Measurements from ENCODE around the gene PRKN.

Gene PRKN

DNA sequence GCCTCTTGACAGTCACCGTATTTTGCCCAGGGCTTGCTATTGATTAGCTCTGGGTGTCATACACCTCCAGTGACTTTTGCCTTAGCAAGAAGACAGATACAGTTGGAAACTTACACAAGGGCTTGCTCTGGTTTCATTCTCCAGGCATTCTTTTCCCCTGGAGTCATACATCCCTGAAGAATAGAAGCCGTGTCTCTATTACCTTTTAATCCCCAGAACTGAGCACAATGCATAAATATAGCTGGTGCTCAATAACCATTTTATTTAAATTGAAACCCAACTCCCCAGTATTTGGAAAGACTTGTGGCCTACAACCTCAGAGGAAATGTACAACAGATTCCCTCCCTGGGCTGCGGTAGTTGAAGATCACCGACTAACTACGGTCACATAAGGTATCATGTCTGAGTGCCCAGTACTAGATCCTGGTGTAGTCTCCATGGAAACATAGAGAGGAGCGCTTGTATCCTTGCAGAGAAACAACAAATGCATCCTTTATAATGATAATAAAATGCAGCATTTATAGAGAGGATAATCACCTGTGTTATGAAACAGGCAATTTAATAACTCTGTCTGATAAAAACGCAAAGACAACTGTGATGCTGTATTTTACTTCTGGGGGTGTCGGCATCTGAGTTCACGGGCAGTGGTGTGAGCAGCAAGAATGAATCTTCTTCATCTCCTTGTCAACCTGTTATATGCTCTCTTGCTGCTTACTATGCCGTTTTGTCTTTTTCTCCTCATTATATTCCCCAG is 1052.5 kb downstream of the PRKN start:
- H3K4me2 ChIP-seq (ENCODE audit: insufficient read depth, low read length) = no peak overlapping the region
- H3K27me3 ChIP-seq (ENCODE audit: insufficient read depth, low read length, poor library complexity) = no peaks in the 10 kb centered on the region
- no peaks in the 10 kb centered on the region for H3K9me3 ChIP-seq (ENCODE audit: insufficient read depth, low read length, severe bottlenecking)
- H4K20me1 ChIP-seq (ENCODE audit: insufficient read depth, low read length) = no peaks in the 10 kb centered on the region
- no peak overlapping the region for H2AFZ ChIP-seq (ENCODE audit: low read depth, low read length)
- H3K4me3 ChIP-seq (ENCODE audit: low read depth in 1 of 2, low read length in 2 of 2) = no peak overlapping the region
- no peak overlapping the region for H3K27ac ChIP-seq (ENCODE audit: low read length)
- H3K79me2 ChIP-seq (ENCODE audit: insufficient read depth, low read length) = no peaks in the 10 kb centered on the region
- no peak for DNase-seq
- ATAC-seq (ENCODE audit: insufficient read depth, low read depth) = no peak
- H3K4me1 ChIP-seq (ENCODE audit: insufficient read depth, low read length) = no peaks in the 10 kb centered on the region
- no peak overlapping the region for H3K9ac ChIP-seq (ENCODE audit: low read depth, low read length)
- no peak for TF ChIP-seq EZH2 (IDR thresholded peaks at IDR 0.05; ENCODE audit: borderline replicate concordance, low read depth, low read length, severe bottlenecking)
- TF ChIP-seq, protein P1, sequence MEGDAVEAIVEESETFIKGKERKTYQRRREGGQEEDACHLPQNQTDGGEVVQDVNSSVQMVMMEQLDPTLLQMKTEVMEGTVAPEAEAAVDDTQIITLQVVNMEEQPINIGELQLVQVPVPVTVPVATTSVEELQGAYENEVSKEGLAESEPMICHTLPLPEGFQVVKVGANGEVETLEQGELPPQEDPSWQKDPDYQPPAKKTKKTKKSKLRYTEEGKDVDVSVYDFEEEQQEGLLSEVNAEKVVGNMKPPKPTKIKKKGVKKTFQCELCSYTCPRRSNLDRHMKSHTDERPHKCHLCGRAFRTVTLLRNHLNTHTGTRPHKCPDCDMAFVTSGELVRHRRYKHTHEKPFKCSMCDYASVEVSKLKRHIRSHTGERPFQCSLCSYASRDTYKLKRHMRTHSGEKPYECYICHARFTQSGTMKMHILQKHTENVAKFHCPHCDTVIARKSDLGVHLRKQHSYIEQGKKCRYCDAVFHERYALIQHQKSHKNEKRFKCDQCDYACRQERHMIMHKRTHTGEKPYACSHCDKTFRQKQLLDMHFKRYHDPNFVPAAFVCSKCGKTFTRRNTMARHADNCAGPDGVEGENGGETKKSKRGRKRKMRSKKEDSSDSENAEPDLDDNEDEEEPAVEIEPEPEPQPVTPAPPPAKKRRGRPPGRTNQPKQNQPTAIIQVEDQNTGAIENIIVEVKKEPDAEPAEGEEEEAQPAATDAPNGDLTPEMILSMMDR (IDR thresholded peaks at IDR 0.05; ENCODE audit: borderline replicate concordance, extremely low read depth, low read length, poor library complexity, severe bottlenecking) = no peak
- H3K36me3 ChIP-seq (ENCODE audit: insufficient read depth, low read length) = no peaks in the 10 kb centered on the region

DNA sequence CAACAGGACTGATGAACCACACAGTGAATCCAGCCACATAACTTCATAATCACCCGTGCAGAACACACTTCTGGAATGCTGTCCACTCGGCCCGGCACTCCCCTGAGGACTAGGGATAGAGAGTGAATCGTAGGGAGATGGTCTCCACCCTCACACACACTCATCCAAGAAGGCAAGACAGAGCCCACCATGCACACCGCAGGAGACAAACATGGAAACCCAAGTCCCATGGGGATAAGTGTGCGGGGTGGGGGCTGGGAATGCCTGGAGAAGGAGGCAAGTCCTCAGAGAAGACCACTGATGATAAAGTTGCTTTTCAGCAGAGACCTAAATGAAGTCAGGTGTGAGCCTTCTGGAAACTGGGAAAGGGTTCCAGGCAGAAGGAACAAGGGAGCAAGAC is 1054.5 kb downstream of the PRKN start:
- Histone ChIP-seq H3K4me2 (ENCODE audit: insufficient read depth, low read length) (no peak overlapping the region), H3K4me3 (ENCODE audit: low read depth in 1 of 2, low read length in 2 of 2) (no peak overlapping the region), H3K27me3 (ENCODE audit: insufficient read depth, low read length, poor library complexity) (no peaks in the 10 kb centered on the region), H3K36me3 (ENCODE audit: insufficient read depth, low read length) (no peaks in the 10 kb centered on the region), H2AFZ (ENCODE audit: low read depth, low read length) (no peak overlapping the region), H3K9me3 (ENCODE audit: insufficient read depth, low read length, severe bottlenecking) (no peaks in the 10 kb centered on the region), H3K79me2 (ENCODE audit: insufficient read depth, low read length) (no peaks in the 10 kb centered on the region), H3K27ac (ENCODE audit: low read length) (no peak overlapping the region), H3K4me1 (ENCODE audit: insufficient read depth, low read length) (no peaks in the 10 kb centered on the region), H3K9ac (ENCODE audit: low read depth, low read length) (no peak overlapping the region), H4K20me1 (ENCODE audit: insufficient read depth, low read length) (no peaks in the 10 kb centered on the region)
- DNase-seq (no peak), ATAC-seq (ENCODE audit: insufficient read depth, low read depth) (no peak)
- TF ChIP-seq EZH2 (IDR thresholded peaks at IDR 0.05; ENCODE audit: borderline replicate concordance, low read depth, low read length, severe bottlenecking) = no peak
- TF ChIP-seq, protein P1 (IDR thresholded peaks at IDR 0.05; ENCODE audit: borderline replicate concordance, extremely low read depth, low read length, poor library complexity, severe bottlenecking) = no peak

DNA sequence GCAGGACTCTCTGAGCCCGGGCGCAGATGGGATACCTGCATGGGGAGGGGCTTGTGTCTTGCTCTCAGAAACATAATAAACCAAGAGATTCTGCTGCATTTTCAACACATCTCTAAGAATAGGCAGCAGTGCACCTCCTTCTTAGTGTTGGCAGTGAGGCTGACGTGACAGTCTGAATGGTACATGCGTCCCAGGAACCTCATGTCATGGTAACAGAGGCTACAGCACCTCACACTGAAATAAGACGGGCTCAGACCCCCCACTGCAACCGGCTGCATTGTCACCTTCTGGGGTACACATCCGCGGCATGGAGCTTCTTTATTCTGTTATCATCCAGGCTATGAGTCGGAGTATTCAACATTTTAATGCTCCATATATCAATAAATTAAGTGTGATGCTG is 1056.4 kb downstream of the PRKN start:
- Histone ChIP-seq H3K4me1 (ENCODE audit: insufficient read depth, low read length) (no peaks in the 10 kb centered on the region), H3K36me3 (ENCODE audit: insufficient read depth, low read length) (no peaks in the 10 kb centered on the region), H2AFZ (ENCODE audit: low read depth, low read length) (no peak overlapping the region), H3K27ac (ENCODE audit: low read length) (no peak overlapping the region), H3K9ac (ENCODE audit: low read depth, low read length) (no peak overlapping the region), H4K20me1 (ENCODE audit: insufficient read depth, low read length) (no peaks in the 10 kb centered on the region), H3K4me3 (ENCODE audit: low read depth in 1 of 2, low read length in 2 of 2) (no peak overlapping the region), H3K4me2 (ENCODE audit: insufficient read depth, low read length) (no peak overlapping the region), H3K27me3 (ENCODE audit: insufficient read depth, low read length, poor library complexity) (no peaks in the 10 kb centered on the region), H3K9me3 (ENCODE audit: insufficient read depth, low read length, severe bottlenecking) (no peaks in the 10 kb centered on the region), H3K79me2 (ENCODE audit: insufficient read depth, low read length) (no peaks in the 10 kb centered on the region)
- DNase-seq = no peak
- no peak for TF ChIP-seq EZH2 (IDR thresholded peaks at IDR 0.05; ENCODE audit: borderline replicate concordance, low read depth, low read length, severe bottlenecking)
- TF ChIP-seq, protein P1 (IDR thresholded peaks at IDR 0.05; ENCODE audit: borderline replicate concordance, extremely low read depth, low read length, poor library complexity, severe bottlenecking) = no peak
- no peak for ATAC-seq (ENCODE audit: insufficient read depth, low read depth)

Data from DND-41 (cell line).